GM12874 (cell line): ENCODE data around the gene TMEM63B.

Experiments
- TF ChIP-seq, protein P1 (sequence below): IDR thresholded peaks from 2 replicates; pipeline ENCODE4 v1.5.1; 2011; ENCODE audit warnings: low read depth, mild to moderate bottlenecking, control low read depth, low read length, moderate library complexity; ENCODE audit not compliant: insufficient read depth

The TMEM63B gene

DNA sequence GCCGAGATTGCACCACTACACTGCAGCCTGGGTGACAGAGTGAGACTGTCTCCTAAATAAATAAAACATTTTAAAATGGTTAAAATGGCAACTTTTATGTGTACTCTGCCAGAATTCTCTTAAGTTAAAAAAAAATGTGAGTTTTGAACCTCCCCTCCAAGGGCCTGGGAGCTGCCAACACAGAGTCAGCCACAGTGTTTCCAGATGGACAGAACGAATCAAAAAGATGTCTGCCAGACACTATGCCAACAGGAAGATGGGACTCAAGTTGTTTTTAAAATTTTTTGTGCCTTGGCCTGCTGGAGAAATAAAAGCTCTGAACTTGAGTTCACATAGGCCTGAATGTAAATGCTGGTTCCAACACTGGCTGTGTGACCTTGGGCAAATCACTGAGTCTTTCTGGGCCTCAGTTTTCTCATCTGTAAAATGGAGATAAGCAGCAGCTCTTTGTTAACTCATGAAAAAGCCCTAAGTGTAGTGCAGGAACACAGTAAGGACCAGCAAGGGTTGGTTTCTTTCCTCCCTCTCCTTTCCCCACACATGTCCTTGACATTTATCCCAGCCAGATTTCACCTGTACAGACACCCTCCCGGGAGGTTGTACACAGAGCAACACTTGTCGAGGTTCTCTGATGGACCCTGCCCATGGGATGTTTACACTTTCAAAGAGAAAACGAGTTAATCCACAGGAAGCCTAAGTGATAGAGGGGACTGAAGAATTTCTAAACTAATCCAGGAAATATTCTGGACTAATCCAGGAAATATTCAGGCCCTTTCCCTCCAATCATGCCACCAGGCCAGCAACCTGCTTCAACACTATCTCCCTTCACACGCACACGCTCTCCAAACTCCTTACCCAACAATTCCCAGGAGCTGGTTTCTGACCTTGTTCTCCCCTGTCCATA lies 35.1 kb upstream of the TMEM63B start:
- TF ChIP-seq, protein P1, sequence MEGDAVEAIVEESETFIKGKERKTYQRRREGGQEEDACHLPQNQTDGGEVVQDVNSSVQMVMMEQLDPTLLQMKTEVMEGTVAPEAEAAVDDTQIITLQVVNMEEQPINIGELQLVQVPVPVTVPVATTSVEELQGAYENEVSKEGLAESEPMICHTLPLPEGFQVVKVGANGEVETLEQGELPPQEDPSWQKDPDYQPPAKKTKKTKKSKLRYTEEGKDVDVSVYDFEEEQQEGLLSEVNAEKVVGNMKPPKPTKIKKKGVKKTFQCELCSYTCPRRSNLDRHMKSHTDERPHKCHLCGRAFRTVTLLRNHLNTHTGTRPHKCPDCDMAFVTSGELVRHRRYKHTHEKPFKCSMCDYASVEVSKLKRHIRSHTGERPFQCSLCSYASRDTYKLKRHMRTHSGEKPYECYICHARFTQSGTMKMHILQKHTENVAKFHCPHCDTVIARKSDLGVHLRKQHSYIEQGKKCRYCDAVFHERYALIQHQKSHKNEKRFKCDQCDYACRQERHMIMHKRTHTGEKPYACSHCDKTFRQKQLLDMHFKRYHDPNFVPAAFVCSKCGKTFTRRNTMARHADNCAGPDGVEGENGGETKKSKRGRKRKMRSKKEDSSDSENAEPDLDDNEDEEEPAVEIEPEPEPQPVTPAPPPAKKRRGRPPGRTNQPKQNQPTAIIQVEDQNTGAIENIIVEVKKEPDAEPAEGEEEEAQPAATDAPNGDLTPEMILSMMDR, result no peak

GRCh38 chr6:44093066-44093465 lies 34.3 kb upstream of the TMEM63B start:
- TF ChIP-seq, protein P1, result no peak

DNA sequence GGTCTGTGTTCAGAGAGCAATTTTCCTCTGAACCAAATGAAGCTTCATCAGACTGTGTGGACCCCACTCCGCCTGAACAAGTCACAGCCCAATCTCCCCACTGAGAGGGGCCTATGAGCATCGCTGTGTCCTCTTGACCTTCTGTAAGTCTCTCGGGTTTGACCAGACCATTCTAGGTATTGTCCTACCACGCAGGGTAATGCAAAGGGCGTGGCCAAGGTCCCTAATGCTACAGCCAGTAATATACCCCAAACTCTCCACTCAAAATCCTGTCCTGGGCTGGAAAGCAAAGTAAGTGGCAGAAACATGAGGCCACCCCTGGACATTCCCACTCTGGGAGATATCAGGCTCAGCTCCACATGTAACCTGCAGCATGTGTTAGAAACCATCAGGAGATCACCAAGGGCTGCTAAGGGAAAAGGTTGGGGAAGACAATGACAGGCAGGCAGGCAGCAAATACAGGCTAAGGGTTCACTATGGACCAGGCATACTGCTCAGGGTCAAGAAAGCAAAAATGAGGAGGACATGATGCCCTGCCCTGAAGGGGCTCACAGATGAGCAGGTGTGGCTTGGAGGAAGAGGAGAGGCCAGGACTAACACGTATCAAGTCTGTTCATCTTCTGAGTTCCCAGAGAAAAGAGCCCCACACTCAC lies 33.5 kb upstream of the TMEM63B start:
- TF ChIP-seq, protein P1, result no peak

DNA sequence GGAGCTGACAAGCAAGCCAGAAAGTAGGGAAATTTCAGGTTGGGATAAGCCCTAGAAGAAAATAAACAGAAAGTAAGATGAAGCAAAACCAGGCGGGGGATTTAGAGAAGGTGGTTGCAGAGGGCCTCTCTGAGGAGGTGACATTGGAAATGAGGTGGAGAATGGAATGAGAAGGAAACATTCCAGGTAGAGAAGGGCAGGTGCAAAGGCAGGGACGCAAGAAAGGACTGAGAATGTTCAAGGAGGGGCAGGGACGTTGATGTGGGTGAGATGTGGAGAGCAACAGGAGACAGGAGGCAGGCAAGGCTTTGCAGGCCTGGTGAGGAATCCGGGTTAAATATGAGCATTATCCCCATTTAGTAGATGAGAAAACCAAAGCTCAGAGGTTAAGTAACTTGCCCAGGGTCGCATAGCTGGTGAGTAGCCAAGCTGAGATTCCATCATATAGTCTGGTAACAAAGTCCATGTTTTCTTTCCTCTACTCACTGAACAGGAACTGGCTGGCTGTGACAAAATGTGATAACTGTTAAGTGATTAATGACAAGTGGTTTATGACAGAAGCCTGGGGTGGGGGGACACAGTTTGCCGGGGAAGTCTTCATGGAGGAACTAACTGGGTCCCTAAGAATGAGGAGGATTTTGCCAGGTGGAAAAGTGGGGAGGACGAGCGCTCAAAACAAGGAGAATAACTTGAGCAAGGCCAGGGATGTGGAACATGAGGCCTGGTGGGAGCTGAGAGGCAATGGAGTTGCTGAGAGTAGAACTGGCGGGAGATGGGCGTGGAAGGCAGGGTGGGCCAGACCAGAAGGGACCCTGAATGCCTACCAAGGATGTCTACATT lies 32.7 kb upstream of the TMEM63B start:
- TF ChIP-seq, protein P1, result no peak

DNA sequence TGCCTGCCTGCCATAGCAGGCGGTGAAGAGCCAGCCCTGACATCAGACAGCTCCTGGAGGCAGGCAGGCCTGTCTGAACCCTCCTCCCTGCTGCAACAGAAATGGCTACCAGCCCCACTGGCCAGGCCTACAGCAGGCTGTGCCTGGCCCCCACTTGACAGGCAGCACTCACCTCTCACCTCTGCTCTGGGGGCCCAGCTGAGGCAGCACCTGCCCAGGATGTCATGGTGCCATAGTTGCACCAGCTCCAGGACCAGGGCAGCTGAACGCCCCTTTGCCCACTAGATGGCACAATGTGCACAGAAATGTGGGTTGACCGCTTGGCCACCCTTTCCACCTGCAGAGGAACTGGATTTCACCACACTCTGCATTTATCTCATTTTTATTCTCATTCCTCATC lies 30.7 kb upstream of the TMEM63B start:
- TF ChIP-seq, protein P1, result peak; percentile 82

DNA sequence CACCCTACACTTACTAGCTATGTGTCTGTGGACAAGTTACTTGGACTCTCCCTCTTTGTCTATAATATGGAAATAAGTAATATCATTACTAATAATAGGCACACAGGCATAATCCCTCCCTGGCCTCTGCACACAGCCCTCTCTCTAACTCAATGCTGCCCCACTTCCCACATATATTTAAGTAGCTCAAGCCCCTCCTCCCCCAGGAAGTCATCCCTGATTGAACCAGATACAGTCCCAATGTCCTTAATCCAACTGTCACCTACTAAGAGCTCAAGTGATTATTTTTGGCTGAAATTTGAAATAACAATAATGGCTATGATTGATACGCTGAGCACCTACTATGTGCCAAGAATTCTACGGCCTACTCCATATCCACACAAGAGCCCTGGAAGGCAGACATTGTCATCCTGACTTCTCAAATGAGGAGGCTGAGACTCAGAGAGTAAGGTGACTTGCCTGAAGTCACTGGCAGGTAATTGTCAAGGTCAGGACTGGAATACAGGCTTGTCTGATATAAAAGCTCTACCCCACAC lies 29.5 kb upstream of the TMEM63B start:
- TF ChIP-seq, protein P1, result no peak
